CD4-positive, alpha-beta T cell treated with Interleukin-10 for 1 hour (primary cell): ENCODE data around the gene CFAP99.
A peak's percentile ranks its signal among the peaks of the same experiment; 100 is the strongest.
"Not testable (repeated sequence)": the region's sequence is repeated elsewhere in the genome, so short reads cannot be mapped to it uniquely, and the experiment has no call there.

ENCODE experiments used
- DNase-seq: peaks from one replicate; pipeline ENCODE4 v3.0.0-alpha.2; 2020

The CFAP99 gene

GRCh38 chr4:2418650-2419571 lies at the start of gene CFAP99:
CFAP99 (plus strand) TSS chr4:2418955.
- peak; percentile 99 for DNase-seq

GRCh38 chr4:2370597-2371320 lies 48.0 kb upstream of the CFAP99 start:
- no peak for DNase-seq

DNA sequence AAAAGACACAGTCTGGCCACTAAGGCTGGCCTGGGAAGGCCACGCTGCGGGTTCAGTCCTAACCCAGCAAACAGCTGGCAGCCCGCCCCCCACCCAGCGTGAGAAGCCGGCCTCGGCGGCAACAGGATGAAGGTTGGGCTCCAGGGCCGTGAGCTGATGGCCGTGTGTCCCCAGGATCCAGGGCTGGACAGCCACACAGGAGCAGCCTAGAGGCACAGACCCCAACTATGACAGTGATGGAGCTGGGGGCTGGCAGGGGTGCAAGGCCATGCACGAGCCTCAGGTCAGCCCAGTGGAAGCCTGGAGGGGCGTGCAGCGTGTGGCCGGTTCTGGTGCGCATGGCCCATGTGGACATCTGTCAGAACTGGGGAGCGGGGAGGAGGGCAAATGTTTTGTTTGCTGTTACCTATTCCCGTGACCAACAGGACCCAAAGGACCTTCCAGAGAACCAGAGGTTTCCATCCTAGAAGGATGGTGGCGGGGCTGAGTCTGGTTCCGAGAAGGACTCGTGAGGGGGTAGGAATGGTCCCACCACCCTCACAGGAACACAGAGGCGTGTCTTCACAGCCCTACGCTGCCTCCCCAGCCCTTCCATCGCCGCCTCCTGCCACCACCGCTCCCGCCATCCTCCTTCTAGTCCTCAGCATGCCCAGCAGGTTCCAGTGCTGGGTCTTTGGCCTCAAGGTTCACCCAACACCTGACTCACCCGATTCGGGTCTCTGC lies 46.8 kb upstream of the CFAP99 start:
- DNase-seq, result no peak

DNA sequence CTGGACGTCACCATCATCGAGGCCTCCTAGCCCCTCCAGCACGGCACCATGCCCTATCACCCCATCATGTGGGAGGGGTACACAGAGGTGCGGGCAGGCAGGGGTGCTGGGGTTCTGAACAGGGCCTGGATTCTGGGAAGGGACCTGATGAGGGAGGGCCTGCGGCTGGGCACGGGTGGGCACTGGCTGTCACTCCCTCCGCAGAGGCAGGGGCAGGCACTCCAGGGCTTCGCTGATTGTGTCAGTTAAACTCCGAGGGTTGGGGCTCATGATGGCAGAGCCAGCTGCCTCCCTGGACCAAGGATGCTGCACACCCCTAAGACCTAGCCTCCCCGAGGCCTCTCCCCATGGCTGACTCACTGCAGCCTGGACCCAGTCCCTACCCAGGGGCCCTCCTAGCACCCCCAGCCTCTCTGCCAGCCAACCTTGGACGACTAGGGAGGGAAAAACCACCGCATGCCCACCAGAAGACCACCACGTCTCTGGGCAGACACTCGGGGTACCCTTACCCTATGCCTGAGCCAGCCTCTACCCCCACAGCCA lies 46.2 kb upstream of the CFAP99 start:
- DNase-seq, result no peak

- DNase-seq, result no peak
Measured at GRCh38 chr4:2373532-2373931, 45.2 kb upstream of the CFAP99 start.

DNA sequence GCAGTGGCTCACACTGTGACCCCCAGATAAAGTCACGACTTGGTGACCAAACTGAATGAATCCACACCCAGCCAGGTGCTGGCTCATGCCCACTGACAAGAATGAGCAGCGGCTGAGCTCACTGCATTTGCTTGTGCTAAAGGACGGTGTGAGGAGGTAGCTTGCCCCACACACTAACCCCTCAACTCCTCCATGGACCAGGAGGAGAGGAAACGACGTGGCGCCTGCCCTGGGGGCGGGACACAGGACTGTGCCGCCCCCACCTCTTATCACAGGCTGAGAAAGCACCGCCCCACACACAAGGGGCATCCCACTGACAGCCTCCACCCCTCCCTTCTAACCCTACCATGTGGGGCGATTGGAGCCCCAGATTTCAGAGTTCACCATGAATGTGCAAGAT lies 43.3 kb upstream of the CFAP99 start:
- DNase-seq, result no peak

GRCh38 chr4:2377241-2377640 lies 41.5 kb upstream of the CFAP99 start:
- DNase-seq, result no peak

- no peak for DNase-seq
Measured at GRCh38 chr4:2378401-2378800, 40.4 kb upstream of the CFAP99 start.

GRCh38 chr4:2378898-2379297 lies 39.9 kb upstream of the CFAP99 start:
- DNase-seq, result no peak

- not testable (repeated sequence) for DNase-seq
Measured at GRCh38 chr4:2380589-2380988, 38.2 kb upstream of the CFAP99 start.

- DNase-seq, result not testable (repeated sequence)
Measured at GRCh38 chr4:2382769-2383202, 36.0 kb upstream of the CFAP99 start.

GRCh38 chr4:2383220-2383631 lies 35.5 kb upstream of the CFAP99 start:
- DNase-seq, result not testable (repeated sequence)

DNA sequence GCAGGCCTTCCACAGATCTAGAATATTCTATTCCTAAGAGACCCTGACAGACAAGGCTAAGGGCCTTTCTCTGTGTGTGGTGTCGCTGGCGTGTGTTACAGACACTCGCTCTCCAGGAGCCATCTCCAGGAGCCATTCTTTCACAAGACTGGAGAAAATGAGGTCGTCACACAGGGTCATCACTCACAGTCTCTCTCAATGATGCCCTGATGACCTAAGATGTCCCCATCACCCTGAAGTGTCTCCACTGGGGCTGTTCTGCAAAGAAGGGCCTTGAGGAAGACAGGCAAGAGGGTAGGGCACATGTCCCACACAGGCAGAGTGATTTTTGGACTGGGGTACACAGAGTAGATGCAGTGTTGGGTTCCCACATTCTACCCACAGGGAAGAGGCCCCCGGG lies 35.0 kb upstream of the CFAP99 start:
- DNase-seq, result no peak

- DNase-seq, result no peak
Measured at GRCh38 chr4:2384245-2384644, 34.5 kb upstream of the CFAP99 start.

GRCh38 chr4:2385516-2385915 lies 33.2 kb upstream of the CFAP99 start:
- no peak for DNase-seq

GRCh38 chr4:2386717-2387116 lies 32.0 kb upstream of the CFAP99 start:
- DNase-seq, result no peak

DNA sequence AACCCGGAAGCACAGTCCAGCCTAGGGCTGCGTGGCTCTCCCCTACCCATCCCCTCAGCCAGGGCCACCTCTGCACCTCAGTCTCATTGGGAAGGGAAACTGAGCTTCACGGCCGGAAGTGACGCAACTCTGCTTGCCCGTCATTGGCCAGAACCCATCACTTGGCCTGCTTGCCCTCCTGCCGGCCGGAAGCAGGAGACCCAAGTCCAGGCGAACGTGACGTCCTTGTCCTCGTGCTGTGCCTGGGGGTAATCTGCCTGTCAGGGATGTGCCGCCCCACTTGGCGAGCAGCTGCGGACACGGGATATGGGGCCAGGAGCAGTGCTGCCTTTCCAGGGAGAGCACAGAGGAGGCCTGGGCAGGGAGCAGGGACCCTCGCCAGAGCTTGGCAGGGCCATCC lies 31.5 kb upstream of the CFAP99 start:
- DNase-seq, result no peak

- DNase-seq, result no peak
Measured at GRCh38 chr4:2387829-2388228, 30.9 kb upstream of the CFAP99 start.

DNA sequence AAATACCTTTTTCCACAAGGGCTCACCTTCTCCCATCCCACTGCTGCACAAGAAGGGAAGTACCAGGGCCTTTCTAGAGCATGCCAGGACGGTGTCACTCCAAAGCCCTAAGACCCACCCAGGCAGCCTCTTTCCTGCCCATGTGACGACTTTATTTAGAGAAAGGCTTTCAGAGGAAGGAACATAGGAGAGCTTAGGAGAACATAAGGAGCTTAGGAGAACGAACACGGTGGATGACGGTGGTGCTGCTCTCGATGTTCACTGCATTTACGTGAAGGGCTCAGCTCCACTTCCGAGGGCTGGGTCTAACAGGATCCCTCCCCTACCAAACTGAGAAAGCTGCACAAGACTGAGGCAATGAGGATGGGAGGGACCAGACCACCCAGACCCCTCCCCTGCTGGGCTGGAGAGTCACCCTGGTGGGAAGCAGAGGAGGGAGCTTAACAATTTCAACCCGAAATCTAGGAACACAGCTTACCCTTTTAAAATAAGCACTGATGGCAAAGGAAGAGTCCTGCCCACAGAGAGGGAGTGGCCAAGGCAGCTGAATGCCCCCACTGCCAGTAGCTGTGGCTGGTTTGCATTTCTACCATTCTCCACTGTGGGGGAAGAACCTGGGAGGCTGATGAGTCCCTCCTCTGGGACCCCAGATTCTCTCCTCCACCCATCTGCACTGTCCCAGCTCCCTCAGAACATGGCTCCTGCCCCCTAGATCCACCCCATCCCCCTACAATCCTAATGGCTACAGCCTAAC lies 30.1 kb upstream of the CFAP99 start:
- DNase-seq, result no peak

- no peak for DNase-seq
Measured at GRCh38 chr4:2389691-2390090, 29.1 kb upstream of the CFAP99 start.

DNA sequence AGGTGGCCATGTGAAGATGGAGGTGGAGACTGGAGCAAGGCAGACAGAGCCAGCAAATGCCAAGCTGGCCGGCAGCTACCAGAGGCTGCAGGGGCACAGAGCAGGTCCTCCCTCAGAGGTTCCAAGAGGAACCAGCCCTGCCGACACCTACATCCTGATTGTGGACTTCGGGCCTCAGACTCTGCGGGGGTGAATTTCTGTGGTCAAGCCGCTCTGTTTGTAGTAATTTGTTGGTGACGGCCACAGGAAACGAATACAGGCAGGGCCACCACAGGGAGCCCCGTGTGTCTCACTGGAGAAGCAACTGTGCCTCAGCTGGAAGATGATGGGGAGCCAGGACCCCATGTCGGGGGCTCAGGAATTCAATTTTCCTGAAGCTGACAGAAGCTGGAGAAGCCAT lies 28.6 kb upstream of the CFAP99 start:
- DNase-seq, result no peak

- DNase-seq, result no peak
Measured at GRCh38 chr4:2390784-2391421, 27.9 kb upstream of the CFAP99 start.
